NCI-H1417 treated with DMSO at 0.1 percent for 48 hours (cell line): Measurements from ENCODE around the gene RAB7A.
"Not testable (repeated sequence)": the region's sequence is repeated elsewhere in the genome, so short reads cannot be mapped to it uniquely, and the experiment has no call there.

Experiments
- DNase-seq: peaks from one replicate; lab custom pipeline; 2025; lab: John Stamatoyannopoulos, UW

Gene RAB7A

GRCh38 chr3:128712848-128713247 is 13.1 kb upstream of the RAB7A start:
- DNase-seq = no peak

GRCh38 chr3:128714887-128715491 is 11.0 kb upstream of the RAB7A start:
- DNase-seq = no peak

- DNase-seq = not testable (repeated sequence)
These were observed 7.1 kb upstream of the RAB7A start for GRCh38 chr3:128718892-128719291.

- DNase-seq = no peak
These were observed 5.1 kb upstream of the RAB7A start for GRCh38 chr3:128720891-128721290.

- no peak for DNase-seq
These were observed 2.5 kb upstream of the RAB7A start for GRCh38 chr3:128723477-128723876.

GRCh38 chr3:128725547-128726022 is 398 bp upstream of the RAB7A start:
- DNase-seq = no peak

GRCh38 chr3:128727059-128727458 is 1.1 kb downstream of the RAB7A start:
- no peak for DNase-seq

- DNase-seq = no peak
These were observed 1.5 kb downstream of the RAB7A start for GRCh38 chr3:128727485-128727884.

GRCh38 chr3:128727996-128728395 is 2.0 kb downstream of the RAB7A start:
- no peak for DNase-seq

- DNase-seq = not testable (repeated sequence)
These were observed 2.5 kb downstream of the RAB7A start for GRCh38 chr3:128728521-128728920.

- no peak for DNase-seq
These were observed 4.5 kb downstream of the RAB7A start for GRCh38 chr3:128730471-128730870.

GRCh38 chr3:128734523-128735189 is 8.7 kb downstream of the RAB7A start:
- no peak for DNase-seq

- DNase-seq = no peak
These were observed 9.3 kb downstream of the RAB7A start for GRCh38 chr3:128735287-128735686.

- no peak for DNase-seq
These were observed 9.9 kb downstream of the RAB7A start for GRCh38 chr3:128735884-128736283.

- no peak for DNase-seq
These were observed 10.6 kb downstream of the RAB7A start for GRCh38 chr3:128736601-128737000.

GRCh38 chr3:128740621-128741020 is 14.6 kb downstream of the RAB7A start:
- no peak for DNase-seq

GRCh38 chr3:128742821-128743594 is 17.0 kb downstream of the RAB7A start:
- no peak for DNase-seq

- no peak for DNase-seq
These were observed 19.8 kb downstream of the RAB7A start for GRCh38 chr3:128745742-128746141.

GRCh38 chr3:128746881-128747280 is 20.9 kb downstream of the RAB7A start:
- DNase-seq = no peak

- no peak for DNase-seq
These were observed 22.6 kb downstream of the RAB7A start for GRCh38 chr3:128748557-128748956.

- no peak for DNase-seq
These were observed 23.1 kb downstream of the RAB7A start for GRCh38 chr3:128749035-128749434.

GRCh38 chr3:128749561-128749960 is 23.6 kb downstream of the RAB7A start:
- DNase-seq = not testable (repeated sequence)

- no peak for DNase-seq
These were observed 27.7 kb downstream of the RAB7A start for GRCh38 chr3:128753715-128754114.
